Iris pigment epithelial cell (primary cell): ENCODE results near the gene ANKRD40CL.

Experiments used
- DNase-seq: peaks from one replicate; pipeline ENCODE4 v3.0.0-alpha.2; 2011; ENCODE audit warnings: low read depth

Gene ANKRD40CL

GRCh38 chr17:50787106-50787505 is 19.8 kb upstream of the ANKRD40CL start:
- no peak for DNase-seq

GRCh38 chr17:50785946-50786570 is 18.7 kb upstream of the ANKRD40CL start:
- DNase-seq = peak; percentile 85

- DNase-seq = no peak
Measured at GRCh38 chr17:50785126-50785525, 17.8 kb upstream of the ANKRD40CL start.

GRCh38 chr17:50783905-50784304 is 16.6 kb upstream of the ANKRD40CL start:
- DNase-seq = no peak

- DNase-seq = peak; percentile 85
Measured at GRCh38 chr17:50783193-50783660, 15.9 kb upstream of the ANKRD40CL start.

- DNase-seq = no peak
Measured at GRCh38 chr17:50781167-50781566, 13.8 kb upstream of the ANKRD40CL start.

GRCh38 chr17:50779747-50780353 is 12.5 kb upstream of the ANKRD40CL start:
- no peak for DNase-seq

- no peak for DNase-seq
Measured at GRCh38 chr17:50778988-50779387, 11.7 kb upstream of the ANKRD40CL start.

GRCh38 chr17:50778471-50778870 is 11.2 kb upstream of the ANKRD40CL start:
- DNase-seq = no peak

GRCh38 chr17:50775926-50776325 is 8.6 kb upstream of the ANKRD40CL start:
- no peak for DNase-seq

- DNase-seq = no peak
Measured at GRCh38 chr17:50774225-50774803, 7.0 kb upstream of the ANKRD40CL start.

- DNase-seq = no peak
Measured at GRCh38 chr17:50771991-50772785, 4.9 kb upstream of the ANKRD40CL start.

GRCh38 chr17:50770346-50770745 is 3.0 kb upstream of the ANKRD40CL start:
- no peak for DNase-seq

- DNase-seq = no peak
Measured at GRCh38 chr17:50769884-50770283, 2.6 kb upstream of the ANKRD40CL start.

- no peak for DNase-seq
Measured at GRCh38 chr17:50768346-50768761, 1.0 kb upstream of the ANKRD40CL start.

GRCh38 chr17:50767030-50767429 is 288 bp downstream of the ANKRD40CL start:
- DNase-seq = no peak

GRCh38 chr17:50766222-50767023 is 895 bp downstream of the ANKRD40CL start:
- DNase-seq = no peak

- DNase-seq = no peak
Measured at GRCh38 chr17:50765454-50766221, 1.7 kb downstream of the ANKRD40CL start.

- no peak for DNase-seq
Measured at GRCh38 chr17:50764734-50765149, 2.6 kb downstream of the ANKRD40CL start.

GRCh38 chr17:50763716-50764475 is 3.4 kb downstream of the ANKRD40CL start:
- no peak for DNase-seq
